ENCODE data around the gene IL1RAP.

Gene IL1RAP

DNA sequence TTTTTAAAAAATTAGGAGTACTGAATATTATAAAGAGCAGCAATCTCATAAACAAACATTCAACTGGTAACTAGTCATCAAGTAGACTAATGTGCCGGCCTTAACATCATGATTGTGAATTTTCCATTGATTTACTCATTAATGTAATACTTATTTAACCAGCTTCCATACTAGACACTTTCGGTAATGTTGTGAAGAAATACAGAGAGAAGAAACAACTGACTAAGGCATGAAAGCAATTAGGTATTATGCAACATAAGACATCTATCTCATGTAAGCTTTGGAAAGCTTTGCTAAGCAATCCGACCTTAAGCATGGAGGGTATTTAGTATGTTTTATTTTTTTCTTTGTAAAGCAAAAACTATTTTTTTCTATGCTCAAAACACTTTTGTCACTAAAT, 108.0 kb downstream of the IL1RAP start:
- no peak overlapping the region for H3K4me3 ChIP-seq (ENCODE audit: low read depth, low read length)
- TF ChIP-seq MYC (IDR thresholded peaks at IDR 0.05; ENCODE audit: low read depth, low read length): no peak
- TF ChIP-seq POLR2A (IDR thresholded peaks at IDR 0.05; ENCODE audit: extremely low read depth, insufficient read length): no peak
- TF ChIP-seq, protein P1, sequence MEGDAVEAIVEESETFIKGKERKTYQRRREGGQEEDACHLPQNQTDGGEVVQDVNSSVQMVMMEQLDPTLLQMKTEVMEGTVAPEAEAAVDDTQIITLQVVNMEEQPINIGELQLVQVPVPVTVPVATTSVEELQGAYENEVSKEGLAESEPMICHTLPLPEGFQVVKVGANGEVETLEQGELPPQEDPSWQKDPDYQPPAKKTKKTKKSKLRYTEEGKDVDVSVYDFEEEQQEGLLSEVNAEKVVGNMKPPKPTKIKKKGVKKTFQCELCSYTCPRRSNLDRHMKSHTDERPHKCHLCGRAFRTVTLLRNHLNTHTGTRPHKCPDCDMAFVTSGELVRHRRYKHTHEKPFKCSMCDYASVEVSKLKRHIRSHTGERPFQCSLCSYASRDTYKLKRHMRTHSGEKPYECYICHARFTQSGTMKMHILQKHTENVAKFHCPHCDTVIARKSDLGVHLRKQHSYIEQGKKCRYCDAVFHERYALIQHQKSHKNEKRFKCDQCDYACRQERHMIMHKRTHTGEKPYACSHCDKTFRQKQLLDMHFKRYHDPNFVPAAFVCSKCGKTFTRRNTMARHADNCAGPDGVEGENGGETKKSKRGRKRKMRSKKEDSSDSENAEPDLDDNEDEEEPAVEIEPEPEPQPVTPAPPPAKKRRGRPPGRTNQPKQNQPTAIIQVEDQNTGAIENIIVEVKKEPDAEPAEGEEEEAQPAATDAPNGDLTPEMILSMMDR (IDR thresholded peaks at IDR 0.05; ENCODE audit: low read depth, low read length): no peak
- TF ChIP-seq, protein P2, sequence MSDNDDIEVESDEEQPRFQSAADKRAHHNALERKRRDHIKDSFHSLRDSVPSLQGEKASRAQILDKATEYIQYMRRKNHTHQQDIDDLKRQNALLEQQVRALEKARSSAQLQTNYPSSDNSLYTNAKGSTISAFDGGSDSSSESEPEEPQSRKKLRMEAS (IDR thresholded peaks at IDR 0.05; ENCODE audit: low read depth, low read length): no peak
- peak; percentile 19 for DNase-seq (ENCODE audit: low read depth)

DNA sequence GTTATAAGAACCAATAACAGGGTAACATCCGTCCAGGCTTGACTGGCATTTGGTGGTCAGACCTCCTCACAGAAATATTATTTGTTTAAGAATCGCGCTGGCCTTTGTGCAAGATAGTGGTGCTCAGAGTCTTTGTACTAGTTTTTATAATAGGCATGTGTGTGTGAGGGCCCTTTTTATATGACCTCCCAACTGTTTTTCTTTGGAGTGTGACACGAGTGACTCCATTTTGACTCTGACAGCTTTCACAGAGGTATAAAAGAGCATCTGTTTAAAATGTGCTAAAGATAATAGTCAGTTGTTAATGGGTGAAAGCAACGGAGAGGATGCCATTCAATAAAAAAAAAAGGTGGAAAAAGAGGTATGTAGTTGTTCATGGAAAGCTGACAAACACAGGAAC, 110.4 kb downstream of the IL1RAP start:
- TF ChIP-seq POLR2A (IDR thresholded peaks at IDR 0.05; ENCODE audit: extremely low read depth, insufficient read length): no peak
- no peak for TF ChIP-seq MYC (IDR thresholded peaks at IDR 0.05; ENCODE audit: low read depth, low read length)
- TF ChIP-seq, protein P2 (IDR thresholded peaks at IDR 0.05; ENCODE audit: low read depth, low read length): no peak
- TF ChIP-seq, protein P1 (IDR thresholded peaks at IDR 0.05; ENCODE audit: low read depth, low read length): no peak
- no peak for DNase-seq (ENCODE audit: low read depth)
- no peak overlapping the region for H3K4me3 ChIP-seq (ENCODE audit: low read depth, low read length)

DNA sequence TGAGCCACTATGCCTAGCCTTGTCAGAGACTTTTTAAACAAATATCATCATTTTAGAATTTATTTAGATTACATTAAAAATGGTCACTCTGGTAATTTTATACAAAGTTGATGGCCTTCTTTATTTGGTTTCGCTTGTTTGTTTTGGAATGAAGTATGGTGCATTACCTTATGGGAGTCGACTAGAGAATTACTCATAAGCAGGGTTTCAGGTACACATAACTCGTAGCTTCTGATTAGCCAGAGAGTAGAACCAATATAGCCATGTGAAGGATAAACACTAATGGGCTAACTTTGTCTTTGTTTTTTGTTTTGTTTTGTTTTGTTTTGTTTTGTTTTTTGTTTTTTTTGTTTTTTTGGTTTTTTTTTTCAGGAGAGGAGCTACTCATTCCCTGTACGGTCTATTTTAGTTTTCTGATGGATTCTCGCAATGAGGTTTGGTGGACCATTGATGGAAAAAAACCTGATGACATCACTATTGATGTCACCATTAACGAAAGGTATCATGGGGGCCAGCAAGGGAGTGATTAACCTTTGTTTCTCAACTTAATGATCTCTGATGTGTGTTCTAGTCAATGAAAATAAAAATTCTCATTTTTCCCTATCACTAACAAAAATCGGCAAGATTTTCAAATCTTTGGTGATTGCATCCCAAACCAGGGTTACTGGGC, 113.2 kb downstream of the IL1RAP start:
- H3K4me3 ChIP-seq (ENCODE audit: low read depth, low read length): no peak overlapping the region
- TF ChIP-seq, protein P2 (IDR thresholded peaks at IDR 0.05; ENCODE audit: low read depth, low read length): no peak
- TF ChIP-seq POLR2A (IDR thresholded peaks at IDR 0.05; ENCODE audit: extremely low read depth, insufficient read length) (no peak), MYC (IDR thresholded peaks at IDR 0.05; ENCODE audit: low read depth, low read length) (no peak)
- TF ChIP-seq, protein P1 (IDR thresholded peaks at IDR 0.05; ENCODE audit: low read depth, low read length): no peak
- no peak for DNase-seq (ENCODE audit: low read depth)

DNA sequence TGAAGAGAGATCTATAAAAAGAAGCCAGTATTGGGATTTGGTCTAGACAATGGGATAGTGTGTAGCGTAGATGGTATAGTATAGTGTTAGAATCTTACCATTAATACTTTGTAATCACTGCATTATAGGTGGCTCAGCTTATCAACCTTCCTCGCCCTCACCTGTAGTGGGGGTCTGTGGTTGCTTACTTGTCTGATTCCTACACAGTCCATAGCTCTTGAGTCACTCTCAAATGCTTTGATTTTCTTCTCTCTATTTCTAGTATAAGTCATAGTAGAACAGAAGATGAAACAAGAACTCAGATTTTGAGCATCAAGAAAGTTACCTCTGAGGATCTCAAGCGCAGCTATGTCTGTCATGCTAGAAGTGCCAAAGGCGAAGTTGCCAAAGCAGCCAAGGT, 115.2 kb downstream of the IL1RAP start:
- no peak for TF ChIP-seq POLR2A (IDR thresholded peaks at IDR 0.05; ENCODE audit: extremely low read depth, insufficient read length)
- TF ChIP-seq, protein P1 (IDR thresholded peaks at IDR 0.05; ENCODE audit: low read depth, low read length): no peak
- TF ChIP-seq, protein P2 (IDR thresholded peaks at IDR 0.05; ENCODE audit: low read depth, low read length): no peak
- no peak for TF ChIP-seq MYC (IDR thresholded peaks at IDR 0.05; ENCODE audit: low read depth, low read length)
- H3K4me3 ChIP-seq (ENCODE audit: low read depth, low read length): no peak overlapping the region
- DNase-seq (ENCODE audit: low read depth): no peak

DNA sequence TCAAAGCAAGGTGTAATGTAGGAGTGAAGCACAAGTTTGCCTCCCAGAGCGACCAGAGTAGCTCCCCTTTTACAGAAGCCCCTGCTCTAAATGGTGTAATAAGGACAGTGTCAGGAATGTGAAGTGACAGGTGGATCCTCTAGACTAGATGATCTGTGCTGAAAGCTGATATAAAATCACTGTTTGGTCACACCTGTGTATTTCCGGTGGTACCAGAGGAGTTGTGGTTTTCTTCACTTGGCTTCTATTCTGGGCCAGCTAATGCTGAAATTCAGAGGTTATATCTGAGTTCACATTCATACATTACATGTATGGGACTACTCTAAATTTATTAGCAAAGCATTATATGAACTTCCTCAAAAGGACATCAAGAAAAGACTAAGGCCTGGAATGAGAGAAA, 117.4 kb downstream of the IL1RAP start:
- no peak for DNase-seq (ENCODE audit: low read depth)
- H3K4me3 ChIP-seq (ENCODE audit: low read depth, low read length): no peak overlapping the region
- TF ChIP-seq, protein P1 (IDR thresholded peaks at IDR 0.05; ENCODE audit: low read depth, low read length): no peak
- TF ChIP-seq MYC (IDR thresholded peaks at IDR 0.05; ENCODE audit: low read depth, low read length): no peak
- no peak for TF ChIP-seq POLR2A (IDR thresholded peaks at IDR 0.05; ENCODE audit: extremely low read depth, insufficient read length)
- TF ChIP-seq, protein P2 (IDR thresholded peaks at IDR 0.05; ENCODE audit: low read depth, low read length): no peak
